CD4-positive, alpha-beta T cell treated with Interleukin-4 for 4 hours (primary cell): ENCODE results near the gene TRIM68.

Source experiments
- DNase-seq: peaks from one replicate; pipeline ENCODE4 v3.0.0-alpha.2; 2020

Gene TRIM68

GRCh38 chr11:4605057-4605456, 3.0 kb downstream of the TRIM68 start:
- DNase-seq, result no peak

- DNase-seq, result no peak
Measured at GRCh38 chr11:4593739-4594138, 14.3 kb downstream of the TRIM68 start, which contains the start of gene OR52I1. Gene OR52I1 (plus strand): TSS chr11:4594039. CDS start chr11:4594039, 0 bp downstream.

GRCh38 chr11:4589017-4589416, 19.0 kb downstream of the TRIM68 start:
- no peak for DNase-seq

- DNase-seq, result no peak
Measured at GRCh38 chr11:4581443-4581842, 26.6 kb downstream of the TRIM68 start, which contains the start of gene OR52I2. Gene OR52I2 (plus strand): TSS chr11:4581743.

GRCh38 chr11:4580124-4580523, 27.9 kb downstream of the TRIM68 start:
- no peak for DNase-seq

GRCh38 chr11:4578624-4579023, 29.4 kb downstream of the TRIM68 start:
- no peak for DNase-seq

GRCh38 chr11:4577761-4578160, 30.3 kb downstream of the TRIM68 start:
- no peak for DNase-seq

GRCh38 chr11:4576880-4577279, 31.2 kb downstream of the TRIM68 start:
- no peak for DNase-seq

GRCh38 chr11:4569075-4569474, 39.0 kb downstream of the TRIM68 start:
- DNase-seq, result no peak

GRCh38 chr11:4565371-4565770, 42.7 kb downstream of the TRIM68 start:
- no peak for DNase-seq

- no peak for DNase-seq
Measured at GRCh38 chr11:4560467-4560866, 47.6 kb downstream of the TRIM68 start.

GRCh38 chr11:4559527-4560440, 48.2 kb downstream of the TRIM68 start:
- no peak for DNase-seq

GRCh38 chr11:4551346-4551979, 56.6 kb downstream of the TRIM68 start:
- DNase-seq, result no peak
